GM19328 (cell line): ENCODE data around the gene SIRPB2.
A peak's percentile ranks its signal among the peaks of the same experiment; 100 is the strongest.

Experiments
- ATAC-seq: cut with Tn5 transposase; IDR thresholded peaks from one replicate; pipeline ENCODE4 v1.9.1; 2021; ENCODE audit warnings: mild to moderate bottlenecking, moderate library complexity; ENCODE audit not compliant: unreplicated experiment

The SIRPB2 gene

DNA sequence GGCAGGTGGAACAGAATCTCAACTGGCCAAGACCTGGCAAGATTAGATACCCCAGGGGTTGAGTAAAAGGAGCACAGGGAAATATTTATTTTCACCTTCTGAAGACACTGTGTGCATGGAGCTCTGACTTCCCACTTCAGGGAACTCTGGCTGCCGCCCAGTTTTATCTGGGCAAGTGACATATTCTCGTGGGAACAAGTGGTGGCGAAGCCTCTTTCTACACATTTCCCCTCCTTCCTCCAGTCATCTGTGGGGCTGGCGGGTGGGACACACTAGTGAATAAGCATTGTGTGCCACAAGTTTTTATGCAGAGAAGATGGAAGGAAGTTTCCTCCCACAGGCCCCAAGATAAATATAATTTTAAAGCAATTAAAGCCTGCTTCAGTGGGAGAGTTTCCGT lies 48.1 kb downstream of the SIRPB2 start:
- no peak for ATAC-seq

DNA sequence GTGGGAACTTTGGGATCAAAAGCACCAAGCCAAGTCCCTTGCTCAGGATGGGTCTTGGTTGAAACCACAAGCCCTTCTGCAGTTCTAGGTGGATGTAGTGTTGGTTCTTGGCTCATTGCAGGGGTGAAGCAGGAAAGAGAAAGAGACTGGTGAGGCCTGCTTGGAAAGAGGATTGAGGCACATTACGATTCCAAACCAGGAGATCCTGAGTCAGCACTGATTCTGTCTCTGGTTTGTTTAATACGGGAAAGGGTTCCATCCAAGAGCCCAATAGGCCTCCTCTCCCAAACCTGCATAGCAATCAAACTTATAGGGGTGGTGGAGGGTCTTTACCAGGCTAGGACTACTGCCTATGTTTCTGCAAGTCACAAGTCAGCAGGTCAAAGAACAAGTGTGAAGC lies 48.9 kb downstream of the SIRPB2 start:
- no peak for ATAC-seq

DNA sequence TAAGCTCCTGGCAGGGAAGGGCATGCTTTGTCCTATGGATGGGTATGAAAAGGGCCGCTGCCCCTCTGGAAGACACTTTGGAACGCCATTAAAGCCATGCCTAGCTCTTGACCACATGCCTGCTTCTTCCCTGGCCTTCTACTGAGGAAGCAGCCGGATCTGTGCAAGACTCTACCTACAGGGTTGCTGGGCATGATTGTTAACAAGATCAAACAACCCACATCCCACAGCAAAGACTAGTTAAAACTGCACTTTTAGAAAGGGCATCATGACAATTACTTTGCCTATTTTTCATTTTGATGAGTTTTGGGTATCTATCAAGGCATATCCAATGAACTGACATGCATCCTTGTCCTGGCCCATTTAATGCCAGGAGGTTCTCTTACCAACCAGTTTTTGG lies 50.1 kb downstream of the SIRPB2 start:
- ATAC-seq = no peak

DNA sequence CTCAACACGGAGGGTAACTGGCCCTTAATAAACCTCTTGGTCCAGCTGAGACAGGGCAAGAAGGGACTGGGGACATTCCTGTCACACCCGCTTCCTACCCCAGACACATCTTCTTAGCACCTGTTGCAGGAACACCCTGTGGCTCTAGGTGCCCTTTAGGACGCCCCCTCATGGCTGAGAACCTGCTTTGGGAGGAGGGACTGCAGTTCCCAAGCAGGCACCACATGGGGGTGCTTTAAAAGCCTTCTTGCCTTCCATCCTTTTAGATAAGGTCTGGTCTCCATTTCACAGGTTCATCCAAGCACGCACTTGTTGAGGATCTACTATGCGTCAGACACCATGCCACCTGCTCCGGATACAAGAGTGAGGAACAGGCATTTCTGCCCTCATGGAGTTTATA lies 51.2 kb downstream of the SIRPB2 start:
- no peak for ATAC-seq

DNA sequence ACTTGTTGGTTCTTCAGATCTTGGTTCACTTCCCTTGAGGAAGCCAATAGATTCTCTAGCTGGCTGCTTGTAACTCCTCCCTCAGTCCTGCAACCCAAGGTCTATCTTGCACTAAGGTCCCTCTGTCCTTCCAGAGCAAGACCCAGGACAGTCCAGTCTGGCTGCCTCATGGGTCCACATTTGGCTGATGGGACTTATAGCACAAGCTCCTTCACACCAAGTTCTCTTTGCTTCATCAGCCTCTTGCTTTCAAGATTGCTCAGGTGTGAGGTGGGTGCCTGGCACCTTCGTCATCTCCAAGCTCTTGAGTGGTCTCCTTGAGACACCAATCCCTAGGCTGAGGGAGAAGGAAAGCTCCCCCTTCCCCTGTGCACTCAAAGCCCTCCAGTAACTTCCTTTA lies 52.9 kb downstream of the SIRPB2 start:
- ATAC-seq = no peak

DNA sequence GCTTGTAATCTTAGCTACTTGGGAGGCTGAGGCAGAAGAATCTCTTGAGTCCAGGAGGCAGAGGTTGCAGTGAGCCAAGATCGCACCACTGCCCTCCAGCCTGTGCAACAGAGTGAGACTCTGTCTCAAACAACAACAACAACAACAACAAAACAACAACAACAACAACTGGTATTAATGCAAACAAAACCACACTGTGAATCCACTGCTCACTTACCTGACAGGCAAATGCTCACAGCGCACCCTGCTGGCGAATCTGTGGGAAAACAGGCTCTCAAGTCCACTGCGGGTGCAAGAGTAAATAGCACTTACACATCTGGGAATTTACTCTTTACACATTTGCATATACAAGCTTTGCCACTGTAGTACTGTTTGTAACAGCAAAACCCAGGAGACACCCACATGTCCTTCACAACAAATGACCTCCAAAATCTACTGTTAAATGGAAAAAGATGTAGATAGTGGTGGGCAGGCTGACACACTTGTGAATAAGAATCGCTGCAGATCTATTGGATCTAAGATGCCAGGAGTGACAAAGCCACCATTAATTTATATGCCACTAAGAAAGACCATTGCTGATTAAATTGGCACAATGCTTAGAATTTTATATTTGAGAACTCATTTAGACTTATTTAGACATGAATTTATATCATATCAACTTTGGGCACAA lies 53.9 kb downstream of the SIRPB2 start:
- no peak for ATAC-seq

DNA sequence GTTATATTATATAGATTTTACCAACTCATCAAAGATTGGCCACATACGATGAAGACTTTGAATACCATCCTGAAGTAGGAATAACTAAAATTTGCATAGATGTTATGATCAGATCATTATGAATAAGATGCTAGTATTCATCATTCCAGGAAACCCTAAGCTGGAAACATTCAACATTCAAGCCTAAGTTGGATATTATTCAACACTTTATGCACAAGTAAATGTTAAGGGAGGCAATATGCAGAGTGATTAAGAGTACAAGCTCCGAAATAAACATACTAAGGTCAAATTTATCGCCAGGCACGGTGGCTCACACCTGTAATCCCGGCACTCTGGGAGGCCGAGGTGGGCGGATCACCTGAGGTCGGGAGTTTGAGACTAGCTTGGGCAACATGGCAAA lies 55.0 kb downstream of the SIRPB2 start:
- no peak for ATAC-seq

DNA sequence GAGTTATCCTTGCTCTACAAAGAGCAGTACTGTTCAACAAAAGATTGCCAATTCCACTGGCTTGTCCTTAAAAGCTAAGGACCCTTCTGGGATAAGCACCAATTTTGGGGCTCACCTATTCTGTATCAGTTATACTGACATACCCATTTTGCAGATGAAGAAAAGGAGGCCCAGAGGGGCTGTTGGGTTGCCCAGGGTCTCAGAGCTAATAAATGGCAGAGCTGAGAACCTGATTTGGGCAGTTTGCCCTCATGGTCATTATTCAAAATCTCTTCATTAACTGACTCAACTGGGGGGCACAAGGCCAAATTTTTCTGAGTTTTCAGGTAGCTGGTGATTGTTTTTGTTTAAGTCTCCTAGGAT lies 55.9 kb downstream of the SIRPB2 start:
- ATAC-seq = no peak

DNA sequence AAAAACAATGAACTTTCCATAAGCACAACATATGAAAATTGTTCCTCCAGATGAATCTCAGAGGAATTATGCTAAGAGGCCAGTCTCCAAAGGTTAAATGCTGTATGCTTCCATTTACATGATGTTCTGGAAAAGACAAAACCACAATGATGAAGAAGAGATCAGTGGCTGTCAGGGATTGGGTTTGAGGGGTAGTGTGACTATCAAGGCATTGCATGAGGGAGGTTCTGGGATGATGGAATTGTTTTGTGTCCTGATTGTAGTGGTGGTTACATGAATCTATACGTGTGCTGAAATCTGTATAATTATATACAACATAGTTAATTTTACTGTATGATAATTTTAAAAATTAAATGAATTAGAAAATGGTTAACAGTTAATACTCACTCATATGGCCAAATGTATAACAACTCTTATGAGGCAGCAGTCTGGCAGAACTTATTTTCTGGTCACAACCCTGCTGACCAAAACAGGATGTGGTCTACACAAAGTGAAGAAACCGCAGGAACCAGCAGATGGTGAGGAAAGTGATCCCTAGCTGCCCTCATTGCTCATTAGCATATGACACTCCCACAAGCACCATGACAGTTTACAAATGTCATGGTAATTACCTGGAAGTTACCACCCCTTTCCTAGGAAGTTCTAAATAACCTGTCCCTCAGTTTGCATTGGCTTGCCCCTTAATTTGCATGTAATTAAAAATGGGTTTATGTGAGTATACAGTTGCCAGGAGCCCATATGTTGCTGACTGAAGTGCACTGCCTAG lies 56.5 kb downstream of the SIRPB2 start:
- peak; percentile 89 for ATAC-seq

DNA sequence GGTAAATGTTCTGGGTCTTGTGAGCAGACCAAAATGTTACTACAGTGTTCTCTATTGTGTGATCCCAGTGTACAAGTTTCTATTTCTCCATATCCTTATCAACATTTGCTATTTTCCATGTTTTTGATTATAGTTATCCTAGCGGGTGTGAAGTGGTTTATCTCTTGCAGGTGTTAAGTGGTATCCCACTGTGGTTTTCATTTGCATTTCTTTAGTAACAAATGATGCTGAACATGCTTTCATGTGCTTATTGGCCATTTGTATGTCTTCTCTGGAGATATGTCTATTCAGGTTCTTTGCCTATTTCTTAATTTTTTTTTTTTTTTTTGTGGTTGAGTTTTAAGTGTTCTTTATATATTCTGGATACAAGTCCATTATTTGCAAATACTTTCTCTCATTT lies 60.1 kb downstream of the SIRPB2 start:
- ATAC-seq = no peak

DNA sequence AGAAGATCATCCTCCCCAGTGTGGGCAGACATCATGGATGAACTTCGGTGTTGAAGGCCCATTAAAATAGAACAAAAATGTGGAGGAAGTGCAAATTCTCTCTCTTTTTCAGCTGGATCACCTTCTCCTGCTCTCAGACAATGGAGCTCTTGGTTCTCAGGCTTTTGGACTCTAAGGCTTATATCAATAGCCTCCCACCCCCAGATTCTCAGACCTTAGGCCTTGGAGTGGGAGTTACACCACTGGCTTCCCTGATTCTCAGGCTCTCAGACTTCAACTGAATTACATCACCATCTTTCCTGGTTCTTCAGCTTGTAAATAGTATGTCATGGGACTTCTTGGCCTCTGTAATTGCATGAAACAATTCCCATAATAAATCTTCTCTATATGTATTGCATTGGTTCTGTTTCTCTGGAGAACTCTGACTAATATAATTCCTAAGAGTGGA lies 61.2 kb downstream of the SIRPB2 start:
- ATAC-seq = no peak

DNA sequence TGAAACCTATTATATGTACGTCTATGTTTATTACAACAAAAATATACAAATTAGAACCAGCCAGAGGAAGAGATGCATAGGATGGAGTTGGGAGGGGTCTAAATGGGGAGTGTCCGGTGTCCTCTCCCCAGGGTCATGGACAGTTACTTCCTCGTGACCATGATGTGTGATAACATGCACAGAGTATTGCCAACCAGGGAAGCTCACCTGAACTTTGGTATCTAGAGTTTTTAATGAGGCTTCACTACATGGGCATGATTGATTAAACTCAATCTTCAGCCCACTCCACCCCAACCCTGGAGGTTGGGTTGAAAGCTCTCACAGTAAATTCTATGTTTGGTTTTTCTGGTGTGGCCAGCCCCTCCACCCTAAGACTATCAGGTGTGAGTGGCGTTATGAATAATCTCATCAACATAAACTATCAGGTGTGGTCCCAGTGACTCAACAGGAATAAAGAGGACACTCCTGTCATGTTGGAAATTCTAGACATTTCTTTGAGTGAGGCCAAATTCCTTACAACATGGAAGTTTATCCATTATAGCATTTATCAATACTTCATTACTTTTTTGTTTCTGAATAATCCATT lies 62.0 kb downstream of the SIRPB2 start:
- ATAC-seq = no peak

DNA sequence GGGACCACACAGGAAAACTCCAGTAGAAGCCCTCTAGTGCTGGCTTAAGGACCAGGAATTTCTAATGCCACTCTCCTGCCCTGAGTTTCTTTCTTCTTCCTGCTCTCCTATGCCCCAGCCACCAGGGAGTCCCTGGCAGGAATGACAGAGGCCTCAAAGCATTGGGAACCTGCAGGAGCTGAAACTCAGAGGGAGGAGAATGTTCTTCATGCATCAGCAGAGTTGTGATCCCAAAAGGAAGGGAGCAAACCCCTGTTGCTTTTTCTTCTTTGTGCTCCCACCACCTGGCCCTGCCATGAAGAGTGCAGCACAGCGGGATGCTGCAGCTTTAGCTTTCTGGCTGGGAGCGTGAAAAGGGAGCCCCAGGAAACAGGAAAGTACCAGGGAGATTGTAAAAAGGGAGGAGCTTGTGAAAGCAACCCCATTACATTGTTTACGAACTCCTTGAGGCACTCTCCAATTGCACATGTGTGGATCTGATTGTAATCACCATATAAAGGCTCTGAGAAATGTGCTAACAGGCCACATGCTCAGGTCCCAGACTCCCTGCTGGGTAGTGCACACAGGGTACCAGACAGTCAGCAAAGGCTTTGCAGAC lies 63.7 kb downstream of the SIRPB2 start:
- no peak for ATAC-seq

DNA sequence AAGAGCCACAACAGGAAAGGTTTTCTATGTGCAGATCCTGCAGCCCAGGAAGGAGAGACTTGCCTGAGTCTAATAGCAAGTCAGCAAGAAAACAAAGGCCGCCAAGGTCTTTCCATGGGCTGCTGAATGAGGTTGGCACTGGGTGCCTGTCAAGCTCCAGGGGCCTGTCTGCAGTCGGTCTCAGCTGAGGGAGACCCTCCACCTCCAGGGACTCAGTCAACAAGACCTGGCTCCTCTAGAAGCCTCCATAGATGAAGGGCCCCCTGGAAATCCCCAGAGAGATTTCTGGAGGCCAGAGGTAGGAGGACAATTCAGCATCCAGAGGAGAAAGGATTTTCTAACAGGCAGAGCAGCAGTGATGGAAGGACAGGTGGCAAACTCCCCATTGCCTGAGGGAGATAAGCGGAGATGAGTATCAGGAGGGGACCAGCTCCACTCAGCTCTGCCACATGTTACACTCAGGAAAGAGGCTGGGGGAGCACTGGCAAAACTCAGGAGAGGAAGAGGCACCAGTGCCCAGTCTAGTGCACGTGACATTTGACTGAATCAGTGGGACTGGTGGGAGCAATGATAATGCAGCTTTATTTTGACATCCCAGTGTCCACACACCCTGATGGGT lies 64.9 kb downstream of the SIRPB2 start:
- ATAC-seq = no peak
